Measurements from ENCODE around the gene GLS. TPM values are rescaled to one million over a fixed set of nuclear protein-coding genes. Genes with fewer than 3 reads are reported as not detected.

The GLS gene
- total RNA-seq, 4 donors from 2014 or later, result 85.4 to 219 (median 117) TPM

GRCh38 chr2:190909680-190910079 is 29.1 kb downstream of the GLS start:
- TF ChIP-seq POLR2AphosphoS5 (IDR thresholded peaks at IDR 0.05), result no peak
- no peak for TF ChIP-seq EP300 (IDR thresholded peaks at IDR 0.05)
- TF ChIP-seq, protein P1, sequence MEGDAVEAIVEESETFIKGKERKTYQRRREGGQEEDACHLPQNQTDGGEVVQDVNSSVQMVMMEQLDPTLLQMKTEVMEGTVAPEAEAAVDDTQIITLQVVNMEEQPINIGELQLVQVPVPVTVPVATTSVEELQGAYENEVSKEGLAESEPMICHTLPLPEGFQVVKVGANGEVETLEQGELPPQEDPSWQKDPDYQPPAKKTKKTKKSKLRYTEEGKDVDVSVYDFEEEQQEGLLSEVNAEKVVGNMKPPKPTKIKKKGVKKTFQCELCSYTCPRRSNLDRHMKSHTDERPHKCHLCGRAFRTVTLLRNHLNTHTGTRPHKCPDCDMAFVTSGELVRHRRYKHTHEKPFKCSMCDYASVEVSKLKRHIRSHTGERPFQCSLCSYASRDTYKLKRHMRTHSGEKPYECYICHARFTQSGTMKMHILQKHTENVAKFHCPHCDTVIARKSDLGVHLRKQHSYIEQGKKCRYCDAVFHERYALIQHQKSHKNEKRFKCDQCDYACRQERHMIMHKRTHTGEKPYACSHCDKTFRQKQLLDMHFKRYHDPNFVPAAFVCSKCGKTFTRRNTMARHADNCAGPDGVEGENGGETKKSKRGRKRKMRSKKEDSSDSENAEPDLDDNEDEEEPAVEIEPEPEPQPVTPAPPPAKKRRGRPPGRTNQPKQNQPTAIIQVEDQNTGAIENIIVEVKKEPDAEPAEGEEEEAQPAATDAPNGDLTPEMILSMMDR (IDR thresholded peaks at IDR 0.05), result no peak
- no peak for TF ChIP-seq POLR2A (IDR thresholded peaks at IDR 0.05)
- H3K9me3 ChIP-seq, result no peaks in the 10 kb centered on the region
- peaks cover 2 to 16% of the 10 kb centered on the region in 2 donors for H3K36me3 ChIP-seq
- peak overlapping the region in 2 of 4 donors; percentile 44 to 50 for H3K27ac ChIP-seq
- no peak for ATAC-seq
- H3K27me3 ChIP-seq, result no peaks in the 10 kb centered on the region
- H3K4me3 ChIP-seq, result no peak overlapping the region
- peaks cover 0 to 21% (median 2%) of the 10 kb centered on the region in 3 donors for H3K4me1 ChIP-seq
- 93 to 100% methylated on average over 1 to 2 of the region's 2 CpGs for WGBS, 2 donors (ENCODE audit: low coverage in 1 of 2)

- Histone ChIP-seq H3K4me3 (no peak overlapping the region), H3K9me3 (no peaks in the 10 kb centered on the region), H3K36me3 (peaks cover 2 to 8% of the 10 kb centered on the region in 2 donors), H3K27me3 (no peaks in the 10 kb centered on the region), H3K27ac (peak overlapping the region in 1 of 4 donors; percentile 50), H3K4me1 (peaks cover 0 to 18% (median 2%) of the 10 kb centered on the region in 3 donors)
- no peak for ATAC-seq
- WGBS, 2 donors (ENCODE audit: low coverage in 1 of 2), result 25 to 31% methylated on average over 2 to 3 of the region's 3 CpGs
- peak; percentile 17 for TF ChIP-seq POLR2AphosphoS5 (IDR thresholded peaks at IDR 0.05)
- TF ChIP-seq, protein P1 (IDR thresholded peaks at IDR 0.05), result no peak
These were observed 29.9 kb downstream of the GLS start for GRCh38 chr2:190910341-190911136.

DNA sequence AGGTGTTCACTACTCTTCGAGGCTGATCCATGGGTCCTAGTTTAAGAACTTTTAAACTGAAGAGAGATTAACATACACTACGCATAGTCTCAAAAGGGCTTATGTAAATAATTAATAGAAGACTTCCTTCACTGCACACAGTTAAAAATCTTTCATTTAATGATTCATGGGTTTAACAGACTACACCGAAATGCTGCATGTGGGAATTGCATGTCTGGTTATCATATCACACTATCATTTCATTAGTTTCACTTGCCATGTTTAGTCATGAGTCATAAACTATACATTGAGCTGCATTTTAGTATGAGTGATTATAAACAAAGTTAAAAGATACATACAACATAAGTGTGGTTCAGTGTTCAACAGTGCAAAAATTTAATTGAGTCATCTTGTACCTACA is 31.2 kb downstream of the GLS start:
- Histone ChIP-seq H3K4me3 (no peak overlapping the region), H3K27ac (no peak overlapping the region), H3K27me3 (no peaks in the 10 kb centered on the region), H3K9me3 (no peaks in the 10 kb centered on the region), H3K36me3 (peaks cover 2 to 8% of the 10 kb centered on the region in 2 donors), H3K4me1 (peaks cover 0 to 18% (median 2%) of the 10 kb centered on the region in 3 donors)
- TF ChIP-seq, protein P1 (IDR thresholded peaks at IDR 0.05), result no peak
- TF ChIP-seq POLR2AphosphoS5 (IDR thresholded peaks at IDR 0.05) (no peak), EP300 (IDR thresholded peaks at IDR 0.05) (no peak), POLR2A (IDR thresholded peaks at IDR 0.05) (no peak)
- no peak for ATAC-seq
- 54 to 69% methylated on average over 3 of the region's 3 CpGs for WGBS, 2 donors (ENCODE audit: low coverage in 1 of 2)

DNA sequence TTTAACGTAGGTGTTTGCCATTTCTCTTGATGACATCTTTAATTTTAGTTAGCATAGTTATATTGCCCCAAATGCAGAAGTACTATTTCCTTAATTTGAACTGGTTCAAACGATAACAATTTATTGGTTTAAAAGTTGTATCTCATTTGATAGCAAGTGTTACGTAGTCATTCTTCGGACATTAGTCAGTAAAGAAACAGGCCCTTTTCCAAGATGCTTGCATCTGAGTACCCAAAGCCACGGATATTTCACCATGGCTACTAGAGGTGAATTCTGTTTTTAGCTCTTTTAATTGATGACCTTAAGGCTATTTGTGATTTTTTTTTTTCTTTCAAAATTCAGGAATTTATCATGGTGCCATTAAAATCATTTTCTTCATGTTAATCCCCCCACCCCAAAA is 32.1 kb downstream of the GLS start:
- Histone ChIP-seq H3K36me3 (peaks cover 2 to 10% of the 10 kb centered on the region in 2 donors), H3K27ac (peak overlapping the region in 1 of 4 donors; percentile 20), H3K4me3 (no peak overlapping the region), H3K27me3 (no peaks in the 10 kb centered on the region), H3K4me1 (peaks cover 0 to 18% (median 2%) of the 10 kb centered on the region in 3 donors), H3K9me3 (no peaks in the 10 kb centered on the region)
- 82 to 83% methylated on average over 5 of the region's 5 CpGs for WGBS, 2 donors (ENCODE audit: low coverage in 1 of 2)
- TF ChIP-seq, protein P1 (IDR thresholded peaks at IDR 0.05), result no peak
- TF ChIP-seq POLR2A (IDR thresholded peaks at IDR 0.05) (no peak), EP300 (IDR thresholded peaks at IDR 0.05) (no peak), POLR2AphosphoS5 (IDR thresholded peaks at IDR 0.05) (no peak)
- no peak for ATAC-seq

DNA sequence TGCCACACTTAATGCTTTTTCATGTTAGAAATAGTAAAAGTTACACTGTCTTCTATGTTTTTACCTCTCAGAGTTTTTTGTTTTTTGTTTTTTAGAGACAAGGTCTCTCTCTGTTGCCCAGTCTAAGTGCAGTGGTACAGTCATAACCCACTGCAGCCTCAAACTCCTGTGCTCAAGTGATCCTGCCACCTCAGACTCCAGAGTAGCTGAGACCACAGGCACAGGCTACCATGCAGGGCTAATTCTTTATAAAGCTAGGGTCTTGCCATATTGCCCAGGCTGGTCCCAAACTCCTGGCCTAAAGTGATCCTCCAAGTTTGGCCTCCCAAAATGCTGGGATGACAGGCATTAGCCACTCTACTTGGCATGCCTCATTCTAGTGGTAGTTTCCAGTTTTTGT is 33.1 kb downstream of the GLS start:
- Histone ChIP-seq H3K4me1 (peaks cover 0 to 18% (median 2%) of the 10 kb centered on the region in 3 donors), H3K4me3 (no peak overlapping the region), H3K9me3 (no peaks in the 10 kb centered on the region), H3K36me3 (peaks cover under 1 to 18% of the 10 kb centered on the region in 2 donors), H3K27me3 (no peaks in the 10 kb centered on the region), H3K27ac (no peak overlapping the region)
- TF ChIP-seq, protein P1 (IDR thresholded peaks at IDR 0.05), result no peak
- TF ChIP-seq EP300 (IDR thresholded peaks at IDR 0.05) (no peak), POLR2AphosphoS5 (IDR thresholded peaks at IDR 0.05) (no peak), POLR2A (IDR thresholded peaks at IDR 0.05) (no peak)
- no peak for ATAC-seq
